Dedifferentiated amniotic fluid mesenchymal stem cell (primary cell): ENCODE measurements around the gene TBRG1.

Experiments used
- DNase-seq: peaks from one replicate; pipeline ENCODE4 v3.0.0-alpha.2; 2016; ENCODE audit errors: extremely low spot score

The TBRG1 gene

DNA sequence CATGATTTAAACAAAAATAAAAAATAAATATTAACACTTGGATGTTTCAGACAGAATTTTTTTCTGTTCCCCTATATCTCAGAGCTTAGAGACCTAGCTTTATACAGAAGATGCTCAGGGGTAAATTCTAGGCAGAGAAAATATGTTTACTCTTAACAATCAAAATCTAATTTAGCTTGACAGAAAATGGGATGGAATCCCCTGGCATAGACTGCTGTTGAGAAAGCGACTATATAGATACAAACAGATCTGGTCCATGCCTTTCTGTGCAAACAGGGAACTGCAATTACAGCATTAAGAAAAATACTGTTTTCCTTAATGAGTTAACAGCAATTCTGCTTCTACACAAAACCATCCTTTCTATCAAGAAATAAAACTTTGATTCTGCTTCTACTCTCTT, 36.3 kb downstream of the TBRG1 start:
- no peak for DNase-seq

DNA sequence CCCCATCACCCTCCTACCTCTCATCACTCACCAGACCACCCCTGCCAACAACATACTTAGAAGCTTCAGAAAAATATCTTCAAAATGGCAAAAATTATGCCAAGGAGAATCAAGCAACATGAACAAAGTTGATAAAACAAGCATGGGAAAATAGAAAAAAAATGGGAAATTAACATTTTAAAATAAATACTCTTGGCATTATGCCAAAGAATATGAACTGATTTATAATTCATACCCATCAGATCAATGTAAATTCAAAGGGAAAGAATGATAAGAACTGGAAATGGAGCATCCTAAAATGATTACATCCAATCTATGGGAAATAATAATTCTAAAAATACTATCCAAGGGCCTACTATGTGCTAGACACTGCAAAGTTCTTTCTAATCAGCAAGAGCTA, 38.9 kb downstream of the TBRG1 start:
- no peak for DNase-seq

DNA sequence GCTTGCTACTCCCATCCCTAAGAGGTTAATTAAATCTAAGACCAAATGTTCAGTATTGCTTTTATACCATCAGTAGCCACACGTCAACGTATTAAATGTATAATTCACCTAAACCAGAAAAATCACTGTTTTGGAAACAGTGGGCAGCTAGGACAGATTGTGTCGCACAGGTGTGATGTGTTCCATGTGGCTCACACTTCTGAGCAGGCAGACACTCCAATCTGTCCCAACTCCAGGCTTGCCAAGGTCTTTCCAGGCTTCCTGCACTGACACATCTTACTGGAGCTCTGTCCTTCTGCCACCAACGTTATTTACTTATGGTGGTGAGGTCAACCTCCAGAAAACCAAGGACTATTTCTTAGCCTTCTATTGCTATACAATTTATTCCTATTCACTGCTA, 39.4 kb downstream of the TBRG1 start:
- no peak for DNase-seq

DNA sequence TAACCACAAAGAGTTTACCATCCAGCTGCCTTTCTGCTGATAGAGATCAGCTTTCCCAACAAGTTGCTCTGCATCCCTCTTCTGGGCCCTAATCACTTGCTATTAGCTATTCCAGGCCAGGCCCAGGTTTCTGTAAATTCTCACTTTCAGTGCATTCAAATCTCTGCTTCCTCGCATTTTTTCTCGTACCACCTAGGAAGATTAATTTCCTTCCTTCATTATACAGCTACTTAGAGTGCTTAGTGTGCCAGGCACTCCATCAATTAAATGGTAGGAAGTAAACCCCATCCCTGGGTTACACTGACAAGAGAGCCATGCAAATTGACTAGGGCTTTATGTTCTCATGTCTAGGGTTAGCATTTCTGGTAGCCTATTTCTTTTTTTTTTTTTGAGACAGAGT, 41.2 kb downstream of the TBRG1 start:
- DNase-seq = no peak

DNA sequence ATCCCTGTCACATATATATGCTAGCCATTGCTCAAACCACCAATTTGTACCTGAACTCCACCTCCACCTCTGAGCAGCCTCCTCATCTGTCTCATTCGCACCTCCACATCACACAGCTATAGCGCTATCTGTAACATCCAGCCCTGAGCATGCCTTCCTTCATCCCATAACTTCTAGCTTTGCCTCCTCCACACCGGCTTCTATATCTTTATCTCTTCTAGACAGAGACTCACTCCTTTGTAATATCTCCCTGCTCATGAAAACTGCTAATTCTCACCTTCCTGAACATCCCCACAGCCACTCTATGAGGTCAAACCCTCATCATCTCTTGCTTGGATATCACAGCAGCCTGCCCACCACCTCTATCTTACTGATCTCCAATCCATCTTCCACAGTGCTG, 44.9 kb downstream of the TBRG1 start:
- no peak for DNase-seq

DNA sequence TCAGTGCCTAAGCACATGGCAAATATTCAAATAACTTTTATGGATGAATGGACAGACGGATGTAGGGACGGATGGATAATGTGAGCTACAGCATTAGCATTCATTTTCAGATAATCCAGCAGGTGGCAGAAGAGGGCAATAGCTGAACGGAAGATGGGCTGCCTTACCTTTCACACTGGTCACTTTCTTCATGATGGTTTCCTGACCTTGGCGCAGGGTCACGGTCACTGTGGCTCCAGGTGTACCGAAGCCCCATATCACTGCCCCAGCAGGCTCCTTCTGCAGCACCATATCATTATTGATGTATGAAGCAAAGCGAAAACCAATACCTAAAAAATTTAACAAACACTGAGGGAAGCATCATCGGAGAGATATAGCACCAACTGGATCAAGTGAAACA, 46.5 kb downstream of the TBRG1 start:
- no peak for DNase-seq

DNA sequence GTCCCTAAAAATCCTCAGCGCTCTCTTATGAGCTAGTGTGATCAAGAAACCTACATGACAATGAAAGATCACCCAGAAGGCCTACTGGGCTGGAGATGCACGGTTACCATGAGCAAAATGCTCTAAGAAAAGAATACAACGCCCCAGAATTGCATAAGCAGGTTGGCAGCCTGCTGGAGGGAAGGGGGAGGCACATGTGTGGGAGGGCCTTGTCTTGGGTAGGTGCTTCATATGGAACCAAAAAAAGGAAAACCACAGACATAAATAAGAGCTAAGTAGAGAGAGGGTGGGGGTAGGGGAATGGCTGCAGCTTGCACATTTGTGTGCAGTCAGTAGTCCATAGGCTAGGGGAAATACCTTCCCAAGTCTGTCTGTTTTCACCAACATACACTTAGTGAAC, 48.1 kb downstream of the TBRG1 start:
- DNase-seq = no peak

DNA sequence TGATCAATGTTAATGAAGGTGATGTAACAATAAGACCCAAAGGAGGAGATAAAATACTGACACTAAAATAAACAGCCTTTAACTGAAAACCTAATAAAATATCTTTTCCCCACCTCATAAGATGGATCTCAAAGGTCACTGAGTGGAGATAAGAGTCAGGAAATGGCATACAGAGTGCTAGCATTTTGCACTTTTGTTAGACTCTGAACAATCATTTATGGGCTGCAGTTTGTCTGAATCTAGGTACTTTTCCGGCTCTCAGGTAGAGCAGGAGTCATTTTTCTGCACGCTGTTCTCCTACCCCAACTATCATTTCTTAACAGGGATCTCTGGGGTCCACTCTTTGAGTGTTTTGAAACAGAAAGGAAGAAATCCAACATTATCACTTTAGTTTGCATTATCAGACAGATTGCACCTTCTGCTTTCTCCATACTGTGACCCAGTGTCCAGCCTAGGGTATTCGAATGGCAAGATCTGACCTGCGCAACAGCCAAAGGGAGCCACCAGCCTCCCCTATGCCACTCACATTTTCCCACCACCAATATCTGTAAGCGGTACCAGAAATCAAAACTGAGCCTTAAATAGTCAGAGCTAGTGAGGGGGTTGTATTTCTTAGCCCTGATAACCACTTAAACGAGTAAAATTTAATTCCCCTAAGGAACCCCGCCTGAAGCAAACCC, 50.0 kb downstream of the TBRG1 start:
- no peak for DNase-seq

DNA sequence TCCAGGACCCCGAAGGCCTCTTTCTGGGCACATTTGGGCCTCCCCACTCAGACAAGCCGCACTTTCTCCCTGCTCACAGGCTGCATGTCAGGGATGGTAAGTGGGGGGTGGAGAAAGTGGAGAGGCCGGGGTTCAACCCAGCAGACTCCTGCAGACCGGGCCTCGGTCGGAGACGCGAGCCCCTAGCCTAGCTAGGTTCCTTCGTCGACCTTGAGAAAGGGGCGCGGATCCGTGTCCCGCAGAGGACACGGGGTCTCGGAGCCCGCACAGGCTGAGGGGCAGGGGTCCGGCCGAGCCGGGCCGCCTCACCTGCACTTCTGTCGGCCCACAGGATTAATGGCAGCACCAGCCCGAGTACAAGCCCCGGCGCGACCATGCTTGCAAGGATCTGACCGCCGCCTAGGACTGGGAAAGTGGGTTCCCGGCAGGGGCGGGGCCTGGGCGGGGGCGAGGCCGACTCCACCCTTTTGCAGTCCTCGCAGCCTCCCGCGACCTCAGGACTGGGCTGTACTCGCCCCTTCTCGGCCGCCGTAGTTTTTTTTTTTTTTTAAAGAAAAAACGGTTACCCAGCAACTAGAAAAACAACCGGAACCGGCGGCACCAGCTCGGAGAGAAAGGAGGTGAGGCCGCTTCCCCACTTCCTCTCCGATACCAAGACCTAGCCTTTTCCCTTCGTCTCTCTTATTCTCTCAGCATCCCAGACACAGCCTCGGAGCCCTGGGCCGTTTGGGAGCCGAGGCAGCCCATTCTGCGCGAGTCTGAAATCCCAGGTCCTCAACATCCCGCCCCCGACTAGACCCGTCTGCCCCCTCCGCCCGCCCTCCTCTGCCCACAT, 50.9 kb downstream of the TBRG1 start, which contains the start of the genes SIAE and SPA17:
Gene SIAE, minus strand, starts transcription at position 407 of the 835 bp plus-strand sequence. Its CDS starts 31 bp downstream, at position 376.
Gene SPA17, plus strand, starts transcription at position 572 of the 835 bp plus-strand sequence. CDS start 1,361 bp downstream, outside the sequence.
- DNase-seq = peak; percentile 86

DNA sequence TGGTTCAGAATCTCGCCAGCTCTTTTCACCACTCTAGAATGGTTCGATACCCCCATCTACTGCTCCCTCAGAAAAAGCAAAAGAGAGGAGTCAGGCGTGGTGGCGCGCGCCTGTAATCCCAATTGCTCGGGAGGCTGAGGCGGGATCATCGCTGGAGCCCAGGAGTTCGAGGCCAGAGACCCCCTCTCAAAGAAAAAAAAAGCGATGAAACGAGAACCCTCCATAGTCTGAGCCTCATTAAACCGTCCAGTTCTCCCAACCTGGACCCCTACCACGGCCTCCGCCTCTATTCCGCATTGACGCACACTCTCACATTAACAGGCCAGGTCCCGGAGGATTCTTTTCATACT, 51.5 kb downstream of the TBRG1 start:
- DNase-seq = no peak

DNA sequence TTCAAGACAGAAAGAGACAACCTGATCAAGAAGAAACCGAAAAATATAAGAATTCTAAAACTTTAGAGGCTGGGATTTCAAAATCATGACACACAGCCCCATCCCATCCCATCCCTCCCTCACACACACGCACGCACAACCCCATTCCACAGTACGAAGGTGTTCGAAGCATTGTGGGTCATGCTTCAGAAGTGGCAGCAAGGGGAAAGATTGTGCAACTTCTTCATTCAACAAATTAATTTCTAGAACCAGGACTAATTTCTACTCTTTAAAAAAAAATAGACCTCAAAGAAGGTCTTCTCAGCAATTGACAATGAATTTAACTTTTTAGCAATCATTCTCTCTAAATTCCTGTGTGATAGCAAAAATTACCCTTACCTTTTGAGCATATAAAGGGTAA, 51.9 kb downstream of the TBRG1 start:
- no peak for DNase-seq

DNA sequence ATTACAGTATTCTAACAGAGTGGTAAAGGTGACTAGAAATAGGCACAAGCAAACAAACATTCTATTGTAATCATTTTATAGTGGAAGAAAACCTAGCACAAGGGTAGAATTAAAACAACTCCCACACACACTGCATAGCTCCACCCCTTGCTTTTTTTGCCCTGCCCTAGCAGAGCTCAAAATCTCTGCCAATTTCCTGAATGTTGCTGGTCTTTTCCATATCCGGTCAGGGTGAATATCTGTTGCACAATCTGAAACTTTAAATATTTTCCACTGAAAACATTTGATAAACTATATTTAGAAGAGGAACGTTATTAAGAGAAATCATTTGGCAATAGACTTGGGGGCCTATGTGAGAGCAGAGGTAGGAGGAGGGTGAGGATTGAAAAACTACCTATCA, 53.7 kb downstream of the TBRG1 start:
- DNase-seq = no peak

DNA sequence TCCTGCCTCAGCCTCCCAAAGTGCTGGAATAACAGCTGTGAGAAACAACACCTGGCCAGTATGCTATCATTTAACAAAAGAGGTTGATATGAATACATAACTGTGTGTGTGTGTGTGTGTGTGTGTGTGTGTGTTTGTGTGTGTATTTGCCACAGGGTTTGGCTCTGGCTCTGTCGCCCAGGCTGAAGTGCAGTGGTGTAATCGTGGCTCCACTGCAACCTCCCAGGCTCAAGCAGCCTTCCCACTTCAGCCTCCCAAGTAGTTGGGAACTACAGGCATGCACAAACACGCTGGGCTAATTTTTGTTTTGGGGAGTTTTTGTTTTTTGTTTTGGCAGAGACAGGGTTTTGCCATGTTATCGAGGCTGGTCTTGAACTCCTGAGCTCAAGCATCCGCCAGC, 55.8 kb downstream of the TBRG1 start:
- no peak for DNase-seq

DNA sequence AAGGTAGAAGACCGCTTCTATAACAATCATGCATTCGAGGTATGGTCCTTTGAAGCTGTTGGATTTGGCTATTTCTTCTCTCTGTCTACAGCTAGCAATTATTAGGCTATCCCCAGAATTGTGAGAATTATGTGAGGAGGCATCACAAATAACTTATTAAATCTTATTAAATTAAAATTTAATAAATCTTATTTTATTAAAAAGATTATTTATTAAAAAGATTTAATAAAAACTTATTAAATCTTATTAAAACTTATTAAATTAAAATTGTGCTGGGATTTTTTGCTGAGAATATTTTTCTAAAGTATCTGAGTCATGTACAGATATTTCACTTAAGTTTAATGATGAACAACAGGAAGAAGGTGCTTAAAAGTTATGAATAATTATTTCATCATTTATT, 58.8 kb downstream of the TBRG1 start:
- no peak for DNase-seq

DNA sequence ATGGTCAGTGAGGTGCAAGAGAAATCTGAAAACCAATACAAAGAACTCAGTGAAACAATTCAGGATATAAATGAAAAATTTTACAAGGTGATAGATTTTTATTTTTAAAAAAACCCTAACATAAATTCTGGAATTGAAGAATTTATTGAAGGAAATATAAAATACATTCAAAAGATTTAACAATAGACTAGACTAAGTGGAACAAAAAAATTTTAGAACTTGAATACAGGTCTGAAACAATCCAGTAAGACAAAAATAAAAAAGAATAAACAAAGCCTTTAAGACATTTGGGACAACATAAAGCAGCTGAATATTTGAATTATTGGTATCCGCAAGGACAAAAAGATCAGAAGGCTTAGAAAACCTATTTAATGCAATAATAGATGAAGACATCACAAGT, 59.8 kb downstream of the TBRG1 start:
- no peak for DNase-seq
